K562 (cell line): ENCODE results near the gene CEACAM21. TPM values are rescaled to one million over a fixed set of nuclear protein-coding genes. Genes with fewer than 3 reads are reported as not detected.

Source experiments
- ATAC-seq: fragments of 200-7000 bp; cut with Tn5 transposase; 3 replicates; pipeline ENCODE4 v1.9.1; 2020; ENCODE audit warnings: moderate library complexity
- BruUV-seq: library from RNA; stranded (reverse); fragments of 400-500 nt; replicated peaks from 2 replicates; lab custom pipeline; 2021; lab: Mats Ljungman, UMichigan
- CTCF ChIA-PET: fragments of 300-600 bp; formaldehyde crosslinking; extraction: SDS; loops from one replicate; lab custom pipeline; 2021; ENCODE audit warnings: low intra/inter-chr PET ratio; lab: Yijun Ruan, JAX
- POLR2A ChIA-PET: fragments of 300-600, 350-650 bp; sonication (Branson Sonifier 250); formaldehyde crosslinking; extraction: SDS; loops from one replicate; lab custom pipeline; 2021; ENCODE audit warnings: antibody characterized with exemption, inconsistent platforms; lab: Yijun Ruan, JAX
- DNase-seq, 4 experiments: peaks; one replicate each; pipeline versions ENCODE4 v3.0.0 to v3.0.0-alpha.2; 2011 to 2018; ENCODE audit warnings: low spot score in 3 of 4, mixed read lengths in 3 of 4; ENCODE audit errors: extremely low read depth in 1 of 4
- FAIRE-seq: peaks from 2 replicates; lab custom pipeline; 2011; peaks lifted over from hg19 to GRCh38; lab: Jason Lieb, UNC
- H2AFZ ChIP-seq: 2 replicates; pipeline ENCODE4 v1.6.0; 2011; ENCODE audit warnings: low read depth, low read length, control low read depth, inconsistent platforms
- H3K27ac ChIP-seq: fragments of 200-600 bp; 3 replicates; pipeline ENCODE4 v1.8.0; 2011; ENCODE audit warnings: low read depth, mild to moderate bottlenecking, control low read depth, inconsistent platforms, low read length, moderate library complexity, mixed read lengths; ENCODE audit errors: extremely low read depth
- H3K27me3 ChIP-seq, 2 experiments: fragments of 300-600 bp in 1 of 2; 2 replicates in 1 of 2; 3 replicates in 1 of 2; pipeline versions ENCODE4 v1.6.0 to v1.8.0; 2011; ENCODE audit warnings: inconsistent platforms in 2 of 2, low read length in 2 of 2, mild to moderate bottlenecking in 1 of 2, mixed read lengths in 1 of 2, moderate library complexity in 1 of 2; ENCODE audit not compliant: control insufficient read depth in 2 of 2, insufficient read depth in 2 of 2
- H3K36me3 ChIP-seq: fragments of 300-600 bp; 3 replicates; pipeline ENCODE4 v1.8.0; 2011; ENCODE audit warnings: mild to moderate bottlenecking, low read length, inconsistent platforms; ENCODE audit not compliant: control insufficient read depth, insufficient read depth
- H3K4me1 ChIP-seq, 2 experiments: fragments of 200-600 bp in 1 of 2; replicated peaks in 1 of 2; 2 replicates in 1 of 2; 3 replicates in 1 of 2; pipeline versions ENCODE4 v1.5.1 to v1.8.0; 2011; ENCODE audit warnings: inconsistent platforms in 2 of 2, low read length in 2 of 2, mild to moderate bottlenecking in 1 of 2, mixed read lengths in 1 of 2, moderate library complexity in 1 of 2; ENCODE audit not compliant: control insufficient read depth in 2 of 2, insufficient read depth in 2 of 2
- H3K4me2 ChIP-seq: 2 replicates; pipeline ENCODE4 v1.6.1; 2011; ENCODE audit warnings: low read length, control low read depth, inconsistent platforms, mixed read lengths; ENCODE audit not compliant: insufficient read depth
- H3K4me3 ChIP-seq: fragments of 200-600 bp; sonication (generic), shearing (Covaris generic); 2 replicates; pipeline ENCODE4 v1.5.1; 2016; ENCODE audit warnings: control low read depth, inconsistent platforms
- H3K79me2 ChIP-seq: fragments of 200-600 bp; 3 replicates; pipeline ENCODE4 v1.8.0; 2011; ENCODE audit warnings: low read length, inconsistent platforms; ENCODE audit not compliant: control insufficient read depth, insufficient read depth
- H3K9ac ChIP-seq, 2 experiments: 2 replicates each; pipeline versions ENCODE4 v1.6.0 to v1.6.1; 2011; ENCODE audit warnings: low read depth in 2 of 2, low read length in 2 of 2, control low read depth in 1 of 2, inconsistent platforms in 1 of 2, mild to moderate bottlenecking in 1 of 2, mixed read lengths in 1 of 2; ENCODE audit not compliant: insufficient read depth in 1 of 2
- H3K9me1 ChIP-seq: one replicate; pipeline ENCODE4 v1.6.0; 2011; ENCODE audit warnings: inconsistent platforms, mild to moderate bottlenecking, low read length, moderate library complexity; ENCODE audit not compliant: control insufficient read depth, insufficient read depth
- H3K9me3 ChIP-seq: replicated peaks from 2 replicates; pipeline ENCODE4 v1.5.1; 2011; ENCODE audit warnings: low read depth, low read length, inconsistent platforms; ENCODE audit not compliant: control insufficient read depth, insufficient read depth
- H4K20me1 ChIP-seq: replicated peaks from 2 replicates; pipeline ENCODE4 v1.6.1; 2011; ENCODE audit warnings: low read length, inconsistent platforms, mixed read lengths; ENCODE audit not compliant: control insufficient read depth, insufficient read depth
- CEBPB ChIP-seq: fragments of 450-650 bp; IDR thresholded peaks from 2 replicates; pipeline ENCODE4 v1.6.1; 2016; ENCODE audit warnings: missing genetic modification characterization, missing compliant biosample characterization
- FOS ChIP-seq: IDR thresholded peaks from 3 replicates; pipeline ENCODE4 v1.6.1; 2011; ENCODE audit not compliant: insufficient read length; ENCODE audit errors: extremely low read depth
- KLF13 ChIP-seq: fragments of 450-650 bp; IDR thresholded peaks from 2 replicates; pipeline ENCODE4 v1.6.1; 2016; ENCODE audit warnings: missing genetic modification characterization, low read depth, mild to moderate bottlenecking, missing compliant biosample characterization, moderate library complexity, borderline replicate concordance
- RBM15 ChIP-seq: fragments of 200-400 bp; formaldehyde crosslinking; IDR thresholded peaks from 2 replicates; pipeline ENCODE4 v1.6.1; 2018; ENCODE audit warnings: mild to moderate bottlenecking, low read length, moderate library complexity; ENCODE audit not compliant: insufficient read depth
- ZFX ChIP-seq: sonication (generic); formaldehyde crosslinking; IDR thresholded peaks from 2 replicates; pipeline ENCODE4 v1.8.0; 2022; ENCODE audit warnings: mild to moderate bottlenecking, missing genetic modification reagents, moderate library complexity
- WGBS: fragments of 100-300 bp; shearing (Covaris generic); methylation state at CpG from one replicate; pipeline ENCODE4 v1.1.6; 2016; ENCODE audit warnings: low coverage, mixed read lengths; ENCODE audit not compliant: insufficient coverage; ENCODE audit errors: missing lambda C conversion rate; 5-methylcytosine and 5-hydroxymethylcytosine counted together
- in situ Hi-C: fragments of 300-500 bp; cut with MboI; formaldehyde crosslinking; loops from 4 replicates; pipeline ENCODE4 v1.15.0; 2018; ENCODE audit warnings: inconsistent platforms, mixed read lengths
- intact Hi-C: fragments of 100-400 bp; cut with micrococcal nuclease; formaldehyde crosslinking; loops from 2 replicates; pipeline ENCODE4 v1.14.2; 2022
- polyA plus RNA-seq, 8 experiments: library from polyadenylated mRNA; depleted of rRNA in 4 of 8; stranded (reverse) in 5 of 8; unstranded in 3 of 8; fragments of >200 nt; fragmentation: Nextera tagmentation in 2 of 8; fragmentation: Illumina TruSeq in 1 of 8; extraction: Ambion mirVana in 2 of 8; extraction: Trizol in 1 of 8; gene quantifications; 2 replicates each; pipeline versions ENCODE4 v1.2.1 to v1.2.3, GENCODE V29; 2011 to 2014; ENCODE audit warnings: inconsistent platforms in 1 of 8, missing spikeins in 1 of 8
- total RNA-seq, 7 experiments: library from RNA; depleted of rRNA in 6 of 7; stranded (reverse); fragments of >200 nt in 6 of 7; fragmentation: Illumina TruSeq in 2 of 7; extraction: Trizol in 2 of 7; gene quantifications; 2 replicates each; pipeline versions ENCODE4 v1.2.1 to v1.2.3, GENCODE V29; 2011 to 2021; ENCODE audit warnings: low replicate concordance in 1 of 7
- TF ChIP-seq, protein P1 (sequence below): sonication (generic); formaldehyde crosslinking; IDR thresholded peaks from 2 replicates; pipeline ENCODE4 v1.8.1; 2023; ENCODE audit warnings: missing genetic modification reagents, mild to moderate bottlenecking, borderline replicate concordance
- TF ChIP-seq, protein P2 (sequence below): fragments of 450-650 bp; IDR thresholded peaks from 2 replicates; pipeline ENCODE4 v1.6.1; 2017; ENCODE audit warnings: antibody characterized with exemption, mild to moderate bottlenecking

CEACAM21 gene
- total and polyA plus RNA-seq, 9 of the 15 experiments (the other 6 are each of a cell fraction or from before 2014, with no cell fraction given), result 0.06 to 0.40 (median 0.18) TPM; not detected in 1

DNA sequence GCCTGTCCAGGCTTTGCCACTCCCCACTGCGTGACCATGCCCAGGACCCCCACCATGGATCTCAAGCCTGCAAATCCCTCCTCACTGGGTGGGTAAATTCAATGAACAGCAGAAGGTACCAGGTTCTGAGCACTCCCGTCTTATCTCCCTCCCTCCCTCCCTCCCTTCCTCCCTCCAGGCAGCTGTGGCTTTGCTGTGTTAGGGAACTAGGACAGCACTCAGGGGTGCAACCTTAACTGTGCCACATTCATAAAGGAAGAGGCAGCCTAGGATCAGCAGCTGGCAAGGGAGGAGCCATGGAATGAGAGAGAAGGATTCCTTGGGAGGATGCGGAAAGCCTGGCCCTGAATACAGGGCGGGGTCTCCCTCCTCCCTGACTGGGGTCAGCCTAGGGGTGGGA, 45.3 kb downstream of the CEACAM21 start (continued):
- TF ChIP-seq, protein P1, sequence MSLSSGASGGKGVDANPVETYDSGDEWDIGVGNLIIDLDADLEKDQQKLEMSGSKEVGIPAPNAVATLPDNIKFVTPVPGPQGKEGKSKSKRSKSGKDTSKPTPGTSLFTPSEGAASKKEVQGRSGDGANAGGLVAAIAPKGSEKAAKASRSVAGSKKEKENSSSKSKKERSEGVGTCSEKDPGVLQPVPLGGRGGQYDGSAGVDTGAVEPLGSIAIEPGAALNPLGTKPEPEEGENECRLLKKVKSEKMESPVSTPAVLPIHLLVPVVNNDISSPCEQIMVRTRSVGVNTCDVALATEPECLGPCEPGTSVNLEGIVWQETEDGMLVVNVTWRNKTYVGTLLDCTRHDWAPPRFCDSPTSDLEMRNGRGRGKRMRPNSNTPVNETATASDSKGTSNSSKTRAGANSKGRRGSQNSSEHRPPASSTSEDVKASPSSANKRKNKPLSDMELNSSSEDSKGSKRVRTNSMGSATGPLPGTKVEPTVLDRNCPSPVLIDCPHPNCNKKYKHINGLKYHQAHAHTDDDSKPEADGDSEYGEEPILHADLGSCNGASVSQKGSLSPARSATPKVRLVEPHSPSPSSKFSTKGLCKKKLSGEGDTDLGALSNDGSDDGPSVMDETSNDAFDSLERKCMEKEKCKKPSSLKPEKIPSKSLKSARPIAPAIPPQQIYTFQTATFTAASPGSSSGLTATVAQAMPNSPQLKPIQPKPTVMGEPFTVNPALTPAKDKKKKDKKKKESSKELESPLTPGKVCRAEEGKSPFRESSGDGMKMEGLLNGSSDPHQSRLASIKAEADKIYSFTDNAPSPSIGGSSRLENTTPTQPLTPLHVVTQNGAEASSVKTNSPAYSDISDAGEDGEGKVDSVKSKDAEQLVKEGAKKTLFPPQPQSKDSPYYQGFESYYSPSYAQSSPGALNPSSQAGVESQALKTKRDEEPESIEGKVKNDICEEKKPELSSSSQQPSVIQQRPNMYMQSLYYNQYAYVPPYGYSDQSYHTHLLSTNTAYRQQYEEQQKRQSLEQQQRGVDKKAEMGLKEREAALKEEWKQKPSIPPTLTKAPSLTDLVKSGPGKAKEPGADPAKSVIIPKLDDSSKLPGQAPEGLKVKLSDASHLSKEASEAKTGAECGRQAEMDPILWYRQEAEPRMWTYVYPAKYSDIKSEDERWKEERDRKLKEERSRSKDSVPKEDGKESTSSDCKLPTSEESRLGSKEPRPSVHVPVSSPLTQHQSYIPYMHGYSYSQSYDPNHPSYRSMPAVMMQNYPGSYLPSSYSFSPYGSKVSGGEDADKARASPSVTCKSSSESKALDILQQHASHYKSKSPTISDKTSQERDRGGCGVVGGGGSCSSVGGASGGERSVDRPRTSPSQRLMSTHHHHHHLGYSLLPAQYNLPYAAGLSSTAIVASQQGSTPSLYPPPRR (CRISPR knock-in tag), result no peak

DNA sequence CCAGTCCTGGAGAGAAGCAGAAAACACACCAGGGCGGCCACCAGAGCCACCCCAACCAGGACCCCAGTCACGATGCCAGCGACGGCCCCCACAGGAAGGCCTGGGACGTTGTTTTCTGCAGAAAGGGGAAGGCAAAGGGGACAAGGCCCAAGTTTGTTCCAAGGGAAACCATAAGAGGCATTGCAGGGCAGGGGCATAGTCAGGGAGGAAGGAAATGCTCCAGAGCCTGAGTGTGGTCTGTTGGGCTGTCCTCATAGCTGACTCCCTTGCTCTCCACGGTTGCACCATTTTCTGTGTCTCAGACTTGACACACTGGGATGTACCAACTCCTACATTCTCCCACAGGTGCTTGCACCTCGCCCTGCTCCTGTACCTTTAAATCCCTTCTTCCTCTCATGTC, 45.7 kb downstream of the CEACAM21 start:
- 0% methylated on average over 7 of the region's 7 CpGs for WGBS
- TF ChIP-seq FOS (no peak), CEBPB (tag) (no peak), KLF13 (no peak), ZFX (CRISPR knock-in tag) (no peak), RBM15 (no peak)
- TF ChIP-seq, protein P2, sequence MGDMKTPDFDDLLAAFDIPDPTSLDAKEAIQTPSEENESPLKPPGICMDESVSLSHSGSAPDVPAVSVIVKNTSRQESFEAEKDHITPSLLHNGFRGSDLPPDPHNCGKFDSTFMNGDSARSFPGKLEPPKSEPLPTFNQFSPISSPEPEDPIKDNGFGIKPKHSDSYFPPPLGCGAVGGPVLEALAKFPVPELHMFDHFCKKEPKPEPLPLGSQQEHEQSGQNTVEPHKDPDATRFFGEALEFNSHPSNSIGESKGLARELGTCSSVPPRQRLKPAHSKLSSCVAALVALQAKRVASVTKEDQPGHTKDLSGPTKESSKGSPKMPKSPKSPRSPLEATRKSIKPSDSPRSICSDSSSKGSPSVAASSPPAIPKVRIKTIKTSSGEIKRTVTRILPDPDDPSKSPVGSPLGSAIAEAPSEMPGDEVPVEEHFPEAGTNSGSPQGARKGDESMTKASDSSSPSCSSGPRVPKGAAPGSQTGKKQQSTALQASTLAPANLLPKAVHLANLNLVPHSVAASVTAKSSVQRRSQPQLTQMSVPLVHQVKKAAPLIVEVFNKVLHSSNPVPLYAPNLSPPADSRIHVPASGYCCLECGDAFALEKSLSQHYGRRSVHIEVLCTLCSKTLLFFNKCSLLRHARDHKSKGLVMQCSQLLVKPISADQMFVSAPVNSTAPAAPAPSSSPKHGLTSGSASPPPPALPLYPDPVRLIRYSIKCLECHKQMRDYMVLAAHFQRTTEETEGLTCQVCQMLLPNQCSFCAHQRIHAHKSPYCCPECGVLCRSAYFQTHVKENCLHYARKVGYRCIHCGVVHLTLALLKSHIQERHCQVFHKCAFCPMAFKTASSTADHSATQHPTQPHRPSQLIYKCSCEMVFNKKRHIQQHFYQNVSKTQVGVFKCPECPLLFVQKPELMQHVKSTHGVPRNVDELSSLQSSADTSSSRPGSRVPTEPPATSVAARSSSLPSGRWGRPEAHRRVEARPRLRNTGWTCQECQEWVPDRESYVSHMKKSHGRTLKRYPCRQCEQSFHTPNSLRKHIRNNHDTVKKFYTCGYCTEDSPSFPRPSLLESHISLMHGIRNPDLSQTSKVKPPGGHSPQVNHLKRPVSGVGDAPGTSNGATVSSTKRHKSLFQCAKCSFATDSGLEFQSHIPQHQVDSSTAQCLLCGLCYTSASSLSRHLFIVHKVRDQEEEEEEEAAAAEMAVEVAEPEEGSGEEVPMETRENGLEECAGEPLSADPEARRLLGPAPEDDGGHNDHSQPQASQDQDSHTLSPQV, result no peak
- BruUV-seq, result no TSS peak

More for the DNA sequence above, 45.7 kb downstream of the CEACAM21 start:
- ChIA-PET POLR2A (interaction anchor here (0.7 kb wide), 1 partner anchor 10 kb away, joined by 4 read pairs; no protein-coding TSS in a partner anchor), CTCF (no interaction called here)
- ATAC-seq (no peak), DNase-seq (no peak), FAIRE-seq (no peak)
- intact Hi-C loops, result no loop called here
- Histone ChIP-seq H3K9me1 (peaks cover 3% of the 10 kb centered on the region), H3K27ac (no peak overlapping the region), H3K27me3 (peaks cover 0 to 10% of the 10 kb centered on the region in 2 experiments; a peak in 1 of 5 replicates), H3K4me3 (no peak overlapping the region), H3K4me2 (no peak overlapping the region), H3K9me3 (no peaks in the 10 kb centered on the region), H3K9ac (no peak overlapping the region), H3K36me3 (no peaks in the 10 kb centered on the region), H2AFZ (no peak overlapping the region), H3K4me1 (no peaks in the 10 kb centered on the region), H4K20me1 (peaks cover 6% of the 10 kb centered on the region; the same call in 1 of the 2 replicates), H3K79me2 (no peaks in the 10 kb centered on the region)
- in situ Hi-C loops, result no loop called here
